CD4-positive, alpha-beta T cell treated with Interleukin-17A for 4 hours (primary cell): Measurements from ENCODE around the gene CD300LF.

Experiments used
- DNase-seq: peaks from one replicate; pipeline ENCODE4 v3.0.0-alpha.2; 2020; ENCODE audit warnings: mixed read lengths

The CD300LF gene

GRCh38 chr17:74729368-74729767 is 16.6 kb upstream of the CD300LF start:
- DNase-seq = no peak

- no peak for DNase-seq
Measured at GRCh38 chr17:74728702-74729075, 16.0 kb upstream of the CD300LF start.

GRCh38 chr17:74728033-74728701 is 15.4 kb upstream of the CD300LF start:
- DNase-seq = no peak

- no peak for DNase-seq
Measured at GRCh38 chr17:74725111-74725510, 12.4 kb upstream of the CD300LF start.

GRCh38 chr17:74723891-74724290 is 11.2 kb upstream of the CD300LF start:
- no peak for DNase-seq

GRCh38 chr17:74722782-74723181 is 10.1 kb upstream of the CD300LF start:
- no peak for DNase-seq

GRCh38 chr17:74720506-74720905 is 7.8 kb upstream of the CD300LF start:
- no peak for DNase-seq

- DNase-seq = no peak
Measured at GRCh38 chr17:74715144-74715543, 2.4 kb upstream of the CD300LF start.

GRCh38 chr17:74713171-74713755 is 540 bp upstream of the CD300LF start:
- DNase-seq = no peak

GRCh38 chr17:74712301-74712700 is 422 bp downstream of the CD300LF start:
- DNase-seq = no peak

GRCh38 chr17:74711058-74711824 is 1.5 kb downstream of the CD300LF start:
- no peak for DNase-seq

- DNase-seq = no peak
Measured at GRCh38 chr17:74704544-74704943, 8.2 kb downstream of the CD300LF start.

- DNase-seq = no peak
Measured at GRCh38 chr17:74703311-74703710, 9.4 kb downstream of the CD300LF start.

GRCh38 chr17:74702116-74702871 is 10.4 kb downstream of the CD300LF start:
- no peak for DNase-seq

- DNase-seq = no peak
Measured at GRCh38 chr17:74699236-74699635, 13.5 kb downstream of the CD300LF start.

- DNase-seq = no peak
Measured at GRCh38 chr17:74698069-74698468, 14.7 kb downstream of the CD300LF start.

- DNase-seq = no peak
Measured at GRCh38 chr17:74697515-74697914, 15.2 kb downstream of the CD300LF start.

- DNase-seq = no peak
Measured at GRCh38 chr17:74695629-74696028, 17.1 kb downstream of the CD300LF start.

- no peak for DNase-seq
Measured at GRCh38 chr17:74694081-74694480, 18.6 kb downstream of the CD300LF start.

GRCh38 chr17:74691151-74691550 is 21.6 kb downstream of the CD300LF start:
- no peak for DNase-seq

- no peak for DNase-seq
Measured at GRCh38 chr17:74690409-74690825, 22.3 kb downstream of the CD300LF start.

- DNase-seq = no peak
Measured at GRCh38 chr17:74687886-74688285, 24.8 kb downstream of the CD300LF start.

GRCh38 chr17:74686761-74687160 is 26.0 kb downstream of the CD300LF start:
- DNase-seq = peak; percentile 9
